Trophoblast cell (in vitro differentiated cells and primary cell): ENCODE results near the gene DGKB.

Experiments used
- DNase-seq, 2 donors: peaks; one replicate each; pipeline ENCODE4 v3.0.0-alpha.2; 2016
- H2AFZ ChIP-seq: 2 replicates; pipeline ENCODE4 v1.6.1; 2013; ENCODE audit warnings: low read length, moderate library complexity, mild to moderate bottlenecking; ENCODE audit not compliant: insufficient read depth, poor library complexity
- H2AK5ac ChIP-seq: 2 replicates; pipeline ENCODE4 v1.6.1; 2013; ENCODE audit warnings: mild to moderate bottlenecking, low read length
- H2BK120ac ChIP-seq: 2 replicates; pipeline ENCODE4 v1.6.1; 2013; ENCODE audit warnings: low read length, mild to moderate bottlenecking, moderate library complexity; ENCODE audit not compliant: insufficient read depth, poor library complexity
- H2BK12ac ChIP-seq: 2 replicates; pipeline ENCODE4 v1.6.1; 2013; ENCODE audit warnings: mild to moderate bottlenecking, low read length, moderate library complexity
- H2BK5ac ChIP-seq: 2 replicates; pipeline ENCODE4 v1.6.1; 2013; ENCODE audit warnings: low read length, low read depth, moderate library complexity, mild to moderate bottlenecking; ENCODE audit not compliant: poor library complexity
- H3K14ac ChIP-seq: 2 replicates; pipeline ENCODE4 v1.6.1; 2013; ENCODE audit warnings: mild to moderate bottlenecking, low read length
- H3K18ac ChIP-seq: 2 replicates; pipeline ENCODE4 v1.6.1; 2013; ENCODE audit warnings: mild to moderate bottlenecking, low read length
- H3K23ac ChIP-seq: 2 replicates; pipeline ENCODE4 v1.6.1; 2013; ENCODE audit warnings: low read length
- H3K27ac ChIP-seq: 2 replicates; pipeline ENCODE4 v1.5.1; 2013; ENCODE audit warnings: low read depth, mild to moderate bottlenecking, inconsistent platforms, low read length, moderate library complexity
- H3K27me3 ChIP-seq: 2 replicates; pipeline ENCODE4 v1.6.1; 2013; ENCODE audit warnings: inconsistent platforms, mild to moderate bottlenecking, low read length, moderate library complexity; ENCODE audit not compliant: insufficient read depth
- H3K36me3 ChIP-seq, 2 experiments: 1 replicate in 1 of 2; 2 replicates in 1 of 2; pipeline ENCODE4 v1.6.1; 2013; ENCODE audit warnings: low read length in 2 of 2, mild to moderate bottlenecking in 2 of 2, moderate library complexity in 1 of 2; ENCODE audit not compliant: insufficient read depth in 2 of 2, control insufficient read depth in 1 of 2
- H3K4ac ChIP-seq: 2 replicates; pipeline ENCODE4 v1.6.1; 2013; ENCODE audit warnings: low read depth, mild to moderate bottlenecking, low read length, moderate library complexity
- H3K4me1 ChIP-seq, 2 experiments: 1 replicate in 1 of 2; 2 replicates in 1 of 2; pipeline ENCODE4 v1.6.1; 2013; ENCODE audit warnings: low read length in 2 of 2, mild to moderate bottlenecking in 2 of 2, moderate library complexity in 1 of 2; ENCODE audit not compliant: insufficient read depth in 2 of 2, control insufficient read depth in 1 of 2
- H3K4me2 ChIP-seq: 2 replicates; pipeline ENCODE4 v1.6.1; 2013; ENCODE audit warnings: inconsistent platforms, mild to moderate bottlenecking, low read length, moderate library complexity
- H3K4me3 ChIP-seq: 2 replicates; pipeline ENCODE4 v1.5.1; 2013; ENCODE audit warnings: mild to moderate bottlenecking, low read depth, low read length, inconsistent platforms
- H3K79me1 ChIP-seq: one replicate; pipeline ENCODE4 v1.6.1; 2013; ENCODE audit warnings: low read length
- H3K79me2 ChIP-seq: 2 replicates; pipeline ENCODE4 v1.6.1; 2013; ENCODE audit warnings: low read length, mild to moderate bottlenecking; ENCODE audit not compliant: control insufficient read depth, insufficient read depth, poor library complexity
- H3K9ac ChIP-seq: 2 replicates; pipeline ENCODE4 v1.6.1; 2013; ENCODE audit warnings: mild to moderate bottlenecking, low read length
- H3K9me3 ChIP-seq: 2 replicates; pipeline ENCODE4 v1.6.1; 2013; ENCODE audit warnings: low read depth, mild to moderate bottlenecking, control low read depth, inconsistent platforms, low read length; ENCODE audit not compliant: insufficient read depth
- H4K12ac ChIP-seq: 2 replicates; pipeline ENCODE4 v1.6.1; 2013; ENCODE audit warnings: low read depth, mild to moderate bottlenecking, low read length, moderate library complexity
- H4K8ac ChIP-seq: 2 replicates; pipeline ENCODE4 v1.6.1; 2013; ENCODE audit warnings: low read depth, mild to moderate bottlenecking, low read length, moderate library complexity
- H4K91ac ChIP-seq: one replicate; pipeline ENCODE4 v1.6.1; 2013; ENCODE audit warnings: low read depth, mild to moderate bottlenecking, low read length, moderate library complexity
- WGBS: extraction: QIAGEN DNeasy Blood & Tissue Kit; methylation state at CpG from one replicate; pipeline ENCODE4 v1.1.7; 2013; ENCODE audit warnings: missing lambda C conversion rate; ENCODE audit not compliant: insufficient read length, insufficient coverage; ENCODE audit errors: extremely low coverage; 5-methylcytosine and 5-hydroxymethylcytosine counted together

DGKB gene

DNA sequence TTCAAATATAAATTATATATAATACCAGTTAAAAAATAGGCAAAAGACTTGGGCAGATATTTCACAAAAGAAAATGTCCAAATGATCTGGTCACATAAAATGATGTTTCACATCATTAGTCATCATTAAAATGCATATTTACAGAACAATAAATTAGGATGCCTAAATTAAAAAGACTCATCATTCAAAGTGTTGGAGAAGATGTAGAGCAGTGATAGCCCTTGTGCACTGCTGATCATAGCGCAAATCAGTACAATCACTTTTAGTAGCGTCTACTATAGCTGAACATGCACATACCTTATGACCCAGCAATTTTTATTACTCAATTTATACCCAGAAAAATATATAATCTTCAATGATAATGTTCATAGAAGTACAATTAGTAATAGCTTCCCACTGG is 579.8 kb downstream of the DGKB start:
- Histone ChIP-seq H3K36me3 (no peaks in the 10 kb centered on the region), H4K8ac (no peak overlapping the region), H2AFZ (no peak overlapping the region), H2BK120ac (no peak overlapping the region), H4K12ac (no peak overlapping the region), H3K4ac (no peak overlapping the region), H3K9ac (no peak overlapping the region), H3K79me1 (no peaks in the 10 kb centered on the region), H3K4me3 (no peak overlapping the region), H3K9me3 (no peaks in the 10 kb centered on the region), H3K27me3 (no peaks in the 10 kb centered on the region), H4K91ac (no peak overlapping the region), H3K4me1 (no peaks in the 10 kb centered on the region), H3K27ac (no peak overlapping the region), H2BK5ac (no peak overlapping the region), H3K79me2 (no peaks in the 10 kb centered on the region), H3K4me2 (no peak overlapping the region), H3K23ac (no peak overlapping the region), H3K18ac (no peak overlapping the region), H2AK5ac (no peak overlapping the region), H3K14ac (no peak overlapping the region), H2BK12ac (no peak overlapping the region)
- DNase-seq, result no peak
- WGBS, result no CpG with 5 or more reads among the region's 2 CpGs

DNA sequence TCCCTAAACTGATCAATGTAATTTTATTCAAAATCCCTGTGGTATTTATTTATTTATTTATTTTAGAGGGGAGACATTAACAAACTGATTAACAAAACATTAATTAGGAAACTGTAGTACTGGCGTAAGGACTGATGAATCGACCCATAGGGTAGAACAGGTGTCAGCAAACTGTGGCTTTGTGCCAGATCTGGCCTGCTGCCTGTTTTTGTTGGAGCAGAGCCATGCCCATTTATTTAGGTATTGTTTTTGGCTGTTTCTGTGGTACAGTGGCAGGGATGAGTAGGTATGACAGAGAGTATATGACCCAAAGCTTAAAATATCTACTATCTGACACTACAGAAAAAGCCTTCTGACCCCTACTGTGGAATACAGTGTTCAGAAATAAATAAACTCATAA is 580.6 kb downstream of the DGKB start:
- H3K79me1 ChIP-seq, result no peaks in the 10 kb centered on the region
- H3K4me2 ChIP-seq, result no peak overlapping the region
- no peak overlapping the region for H3K4ac ChIP-seq
- no peak overlapping the region for H2AK5ac ChIP-seq
- no peak overlapping the region for H4K91ac ChIP-seq
- H3K9me3 ChIP-seq, result no peaks in the 10 kb centered on the region
- no peak overlapping the region for H2BK5ac ChIP-seq
- H3K14ac ChIP-seq, result no peak overlapping the region
- H3K4me1 ChIP-seq, result no peaks in the 10 kb centered on the region
- H3K79me2 ChIP-seq, result no peaks in the 10 kb centered on the region
- no peak for DNase-seq
- H3K27ac ChIP-seq, result no peak overlapping the region
- H3K27me3 ChIP-seq, result no peaks in the 10 kb centered on the region
- H2AFZ ChIP-seq, result no peak overlapping the region
- no peak overlapping the region for H3K4me3 ChIP-seq
- H4K8ac ChIP-seq, result no peak overlapping the region
- no peak overlapping the region for H3K23ac ChIP-seq
- H3K9ac ChIP-seq, result no peak overlapping the region
- H3K18ac ChIP-seq, result no peak overlapping the region
- no peak overlapping the region for H2BK120ac ChIP-seq
- WGBS, result no CpG with 5 or more reads among the region's 2 CpGs
- H3K36me3 ChIP-seq, result no peaks in the 10 kb centered on the region
- no peak overlapping the region for H2BK12ac ChIP-seq
- H4K12ac ChIP-seq, result no peak overlapping the region

DNA sequence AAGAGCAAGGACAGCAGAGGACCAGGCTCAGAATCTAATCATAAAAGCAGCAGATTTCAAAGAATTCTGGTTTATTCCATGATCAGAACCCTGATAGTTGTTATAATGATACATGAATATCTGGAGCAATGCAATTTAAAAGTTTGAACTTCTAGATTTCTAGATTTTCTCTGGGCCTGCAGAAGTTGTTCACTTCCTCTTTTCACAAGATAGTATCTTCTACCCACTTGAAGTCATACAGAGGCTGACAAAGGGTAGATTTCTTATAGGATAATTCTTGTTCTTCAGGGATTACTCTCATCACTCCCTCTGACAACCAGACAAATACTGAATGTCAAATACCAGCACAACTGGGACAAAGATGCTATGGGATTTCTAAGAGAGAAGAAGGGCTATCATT is 593.1 kb downstream of the DGKB start:
- H2AFZ ChIP-seq, result no peak overlapping the region
- H3K23ac ChIP-seq, result no peak overlapping the region
- DNase-seq, result no peak
- H3K79me1 ChIP-seq, result no peaks in the 10 kb centered on the region
- no peak overlapping the region for H4K8ac ChIP-seq
- no peak overlapping the region for H3K4ac ChIP-seq
- H3K4me2 ChIP-seq, result no peak overlapping the region
- H2BK5ac ChIP-seq, result no peak overlapping the region
- H3K36me3 ChIP-seq, result no peaks in the 10 kb centered on the region
- peaks cover 2% of the 10 kb centered on the region for H3K9me3 ChIP-seq
- no peak overlapping the region for H3K14ac ChIP-seq
- H2AK5ac ChIP-seq, result no peak overlapping the region
- H4K12ac ChIP-seq, result no peak overlapping the region
- no peak overlapping the region for H4K91ac ChIP-seq
- H3K18ac ChIP-seq, result no peak overlapping the region
- H3K79me2 ChIP-seq, result no peaks in the 10 kb centered on the region
- no peaks in the 10 kb centered on the region for H3K4me1 ChIP-seq
- H2BK12ac ChIP-seq, result no peak overlapping the region
- no peak overlapping the region for H3K4me3 ChIP-seq
- no peaks in the 10 kb centered on the region for H3K27me3 ChIP-seq
- no peak overlapping the region for H3K27ac ChIP-seq
- H2BK120ac ChIP-seq, result no peak overlapping the region
- H3K9ac ChIP-seq, result no peak overlapping the region

DNA sequence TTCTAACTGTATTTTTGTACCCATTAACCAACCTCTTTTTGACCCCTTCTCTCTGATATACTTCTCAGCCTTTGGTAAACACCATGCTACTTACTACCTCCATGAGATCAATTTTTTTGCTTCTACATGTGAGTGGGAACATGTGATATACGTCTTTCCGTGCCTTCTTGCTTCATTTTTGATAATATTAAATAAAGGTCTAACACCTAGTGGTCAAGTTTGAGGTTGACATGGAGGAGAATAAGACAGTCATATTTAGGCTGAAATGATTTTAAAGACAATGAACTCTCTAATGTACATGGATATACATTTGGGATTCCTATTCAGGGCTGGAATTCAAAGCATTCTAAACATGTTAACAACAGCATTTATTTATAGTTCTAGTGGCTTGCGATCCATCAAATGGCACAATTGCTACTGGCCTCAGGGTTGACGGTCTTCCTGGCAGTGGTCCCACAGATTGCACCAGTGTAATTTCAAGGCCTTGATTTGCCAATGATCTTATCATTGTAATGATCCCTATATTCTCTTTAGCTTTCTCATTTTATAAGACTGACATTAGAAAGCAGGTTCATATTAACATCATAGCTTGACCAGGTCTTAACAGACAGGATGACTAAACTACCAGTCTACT is 597.2 kb downstream of the DGKB start:
- no peak overlapping the region for H3K4me3 ChIP-seq
- no peak overlapping the region for H3K27ac ChIP-seq
- H2BK5ac ChIP-seq, result no peak overlapping the region
- no peak overlapping the region for H3K18ac ChIP-seq
- no peak overlapping the region for H3K4ac ChIP-seq
- DNase-seq, result no peak
- H4K91ac ChIP-seq, result no peak overlapping the region
- H3K79me1 ChIP-seq, result no peaks in the 10 kb centered on the region
- H4K12ac ChIP-seq, result no peak overlapping the region
- no peak overlapping the region for H3K4me2 ChIP-seq
- no peak overlapping the region for H2AFZ ChIP-seq
- H4K8ac ChIP-seq, result no peak overlapping the region
- H3K36me3 ChIP-seq, result no peaks in the 10 kb centered on the region
- no peaks in the 10 kb centered on the region for H3K79me2 ChIP-seq
- no peaks in the 10 kb centered on the region for H3K9me3 ChIP-seq
- H3K23ac ChIP-seq, result no peak overlapping the region
- H3K14ac ChIP-seq, result no peak overlapping the region
- H3K27me3 ChIP-seq, result no peaks in the 10 kb centered on the region
- H3K4me1 ChIP-seq, result no peaks in the 10 kb centered on the region
- H2BK12ac ChIP-seq, result no peak overlapping the region
- no peak overlapping the region for H2BK120ac ChIP-seq
- WGBS, result no CpG with 5 or more reads among the region's 4 CpGs
- no peak overlapping the region for H2AK5ac ChIP-seq
- no peak overlapping the region for H3K9ac ChIP-seq
